ENCODE results near the gene CNTNAP2.
A peak's percentile ranks its signal among the peaks of the same experiment; 100 is the strongest.

CNTNAP2 gene

DNA sequence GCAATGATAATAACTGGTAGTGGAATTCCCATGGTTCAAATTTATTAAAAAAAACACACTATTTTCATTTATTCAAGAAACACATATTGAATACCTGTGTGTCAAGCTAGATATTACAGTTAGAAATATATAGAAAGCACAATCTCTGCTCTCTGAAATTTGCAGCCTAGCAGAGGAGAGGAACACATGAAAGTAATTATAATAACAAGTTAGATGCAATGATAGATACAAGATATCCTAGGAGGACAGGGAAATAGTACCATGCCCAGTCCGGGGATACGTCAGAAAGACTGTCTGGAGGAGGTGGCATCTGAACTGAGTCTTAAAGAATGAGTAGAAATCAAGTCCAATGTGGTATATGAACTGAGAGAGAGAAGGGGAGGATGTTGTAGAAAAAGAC is 1988.3 kb downstream of the CNTNAP2 start:
- ChIA-PET POLR2A (no interaction called here), CTCF (interaction anchor here (0.7 kb wide), 1 partner anchor 1085 kb away, joined by 3 read pairs; no protein-coding TSS in a partner anchor)
- DNase-seq (ENCODE audit: extremely low spot score), result no peak
- no peak for TF ChIP-seq NFRKB (IDR thresholded peaks at IDR 0.05)
- no peak for TF ChIP-seq ELF4 (IDR thresholded peaks at IDR 0.05)
- TF ChIP-seq L3MBTL2 (conservative IDR thresholded peaks at IDR 0.05), result no peak

GRCh38 chr7:148105853-148106252 is 1989.3 kb downstream of the CNTNAP2 start:
- DNase-seq (ENCODE audit: extremely low spot score), result no peak
- TF ChIP-seq BHLHE40 (IDR thresholded peaks at IDR 0.05; ENCODE audit: borderline replicate concordance) (no peak), SP1 (IDR thresholded peaks at IDR 0.05) (no peak), ARNT (IDR thresholded peaks at IDR 0.05) (no peak), LEF1 (IDR thresholded peaks at IDR 0.05; ENCODE audit: borderline replicate concordance) (no peak), ZNF384 (IDR thresholded peaks at IDR 0.05) (no peak), HDGF (IDR thresholded peaks at IDR 0.05; ENCODE audit: borderline replicate concordance) (no peak), FOXK2 (IDR thresholded peaks at IDR 0.05) (no peak), FOXM1 (IDR thresholded peaks at IDR 0.05; ENCODE audit: borderline replicate concordance) (no peak), FOXA1 (IDR thresholded peaks at IDR 0.05) (no peak), NFRKB (IDR thresholded peaks at IDR 0.05) (no peak), CTBP1 (IDR thresholded peaks at IDR 0.05; ENCODE audit: borderline replicate concordance) (no peak), TARDBP (IDR thresholded peaks at IDR 0.05) (no peak), ELF4 (IDR thresholded peaks at IDR 0.05) (no peak), L3MBTL2 (conservative IDR thresholded peaks at IDR 0.05) (no peak)
- TF ChIP-seq, protein P1, sequence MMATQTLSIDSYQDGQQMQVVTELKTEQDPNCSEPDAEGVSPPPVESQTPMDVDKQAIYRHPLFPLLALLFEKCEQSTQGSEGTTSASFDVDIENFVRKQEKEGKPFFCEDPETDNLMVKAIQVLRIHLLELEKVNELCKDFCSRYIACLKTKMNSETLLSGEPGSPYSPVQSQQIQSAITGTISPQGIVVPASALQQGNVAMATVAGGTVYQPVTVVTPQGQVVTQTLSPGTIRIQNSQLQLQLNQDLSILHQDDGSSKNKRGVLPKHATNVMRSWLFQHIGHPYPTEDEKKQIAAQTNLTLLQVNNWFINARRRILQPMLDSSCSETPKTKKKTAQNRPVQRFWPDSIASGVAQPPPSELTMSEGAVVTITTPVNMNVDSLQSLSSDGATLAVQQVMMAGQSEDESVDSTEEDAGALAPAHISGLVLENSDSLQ (IDR thresholded peaks at IDR 0.05), result no peak
- POLR2A ChIA-PET, result no interaction called here
- CTCF ChIA-PET, result no interaction called here

DNA sequence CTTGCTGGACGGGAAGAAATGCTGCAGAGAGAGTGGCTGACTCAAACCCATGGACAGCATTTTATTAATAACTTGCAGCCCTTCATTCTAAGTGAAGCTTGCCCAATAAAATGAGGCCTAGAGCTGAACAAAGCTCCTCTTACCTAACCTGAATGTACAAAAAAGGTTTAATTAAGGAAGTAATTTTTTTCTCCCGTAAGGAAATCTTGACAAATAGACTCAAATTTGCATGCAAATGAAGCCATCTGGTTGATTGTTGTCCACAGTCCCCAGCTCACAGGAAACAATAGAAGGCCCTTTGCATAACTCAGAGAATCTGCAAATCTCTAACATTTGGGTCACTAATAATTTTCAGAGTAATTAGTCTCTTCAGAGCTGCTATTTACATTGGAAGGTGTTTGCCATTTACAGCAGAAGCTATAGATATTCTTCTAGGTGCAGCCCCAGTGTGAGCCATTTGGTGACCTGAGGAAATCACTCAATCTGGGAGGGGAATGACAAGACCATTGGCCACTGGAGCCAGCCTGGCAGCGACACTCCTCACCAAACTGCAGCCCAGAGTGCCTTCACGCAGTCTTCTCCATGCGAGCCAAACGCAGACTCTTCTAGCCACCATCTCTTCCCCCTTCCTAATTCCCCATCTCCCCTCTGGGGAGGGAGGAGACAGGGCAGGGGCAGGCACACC is 1991.0 kb downstream of the CNTNAP2 start:
- POLR2A ChIA-PET, result no interaction called here
- TF ChIP-seq ELF4 (IDR thresholded peaks at IDR 0.05) (no peak), LEF1 (IDR thresholded peaks at IDR 0.05; ENCODE audit: borderline replicate concordance) (no peak), CTBP1 (IDR thresholded peaks at IDR 0.05; ENCODE audit: borderline replicate concordance) (no peak), L3MBTL2 (conservative IDR thresholded peaks at IDR 0.05) (no peak), FOXM1 (IDR thresholded peaks at IDR 0.05; ENCODE audit: borderline replicate concordance) (no peak), FOXK2 (IDR thresholded peaks at IDR 0.05) (no peak), TARDBP (IDR thresholded peaks at IDR 0.05) (no peak), HDGF (IDR thresholded peaks at IDR 0.05; ENCODE audit: borderline replicate concordance) (no peak), FOXA1 (IDR thresholded peaks at IDR 0.05) (no peak), SUZ12 (IDR thresholded peaks at IDR 0.05) (no peak), ARNT (IDR thresholded peaks at IDR 0.05) (no peak), BHLHE40 (IDR thresholded peaks at IDR 0.05; ENCODE audit: borderline replicate concordance) (no peak), SP1 (IDR thresholded peaks at IDR 0.05) (no peak), NFRKB (IDR thresholded peaks at IDR 0.05) (no peak), ZNF384 (IDR thresholded peaks at IDR 0.05) (no peak)
- TF ChIP-seq, protein P1 (IDR thresholded peaks at IDR 0.05), result no peak
- DNase-seq (ENCODE audit: extremely low spot score), result no peak
- CTCF ChIA-PET, result interaction anchor here (0.7 to 1.4 kb wide), 3 partner anchors 22 to 135 kb away, joined by 3 read pairs; no protein-coding TSS in a partner anchor

DNA sequence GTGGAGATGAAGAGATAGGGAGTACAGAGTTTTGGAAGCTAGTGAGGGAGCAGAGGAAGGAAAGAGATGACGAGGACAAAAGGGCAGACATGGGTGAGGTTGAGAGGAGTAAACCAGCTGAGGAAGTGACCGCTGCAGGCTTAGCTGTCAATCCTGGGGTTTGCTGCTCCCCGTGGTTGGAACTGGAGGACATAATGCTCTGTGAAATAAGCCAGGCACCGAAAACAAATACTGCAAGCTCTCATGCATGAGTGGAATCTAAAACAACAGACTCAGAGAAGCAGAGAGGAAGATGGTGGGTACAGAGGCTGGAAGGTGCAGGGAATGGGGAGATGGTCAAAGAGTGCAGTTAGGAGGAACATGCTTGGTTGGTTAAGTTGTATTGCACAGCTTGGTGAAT is 1991.8 kb downstream of the CNTNAP2 start:
- CTCF ChIA-PET, result interaction anchor here (0.7 kb wide), 1 partner anchor 134 kb away, joined by 3 read pairs; no protein-coding TSS in a partner anchor
- POLR2A ChIA-PET, result no interaction called here
- no peak for DNase-seq (ENCODE audit: extremely low spot score)
- TF ChIP-seq SUZ12 (IDR thresholded peaks at IDR 0.05) (no peak), BHLHE40 (IDR thresholded peaks at IDR 0.05; ENCODE audit: borderline replicate concordance) (no peak), CTBP1 (IDR thresholded peaks at IDR 0.05; ENCODE audit: borderline replicate concordance) (no peak), L3MBTL2 (conservative IDR thresholded peaks at IDR 0.05) (no peak), ELF4 (IDR thresholded peaks at IDR 0.05) (no peak), LEF1 (IDR thresholded peaks at IDR 0.05; ENCODE audit: borderline replicate concordance) (no peak)

DNA sequence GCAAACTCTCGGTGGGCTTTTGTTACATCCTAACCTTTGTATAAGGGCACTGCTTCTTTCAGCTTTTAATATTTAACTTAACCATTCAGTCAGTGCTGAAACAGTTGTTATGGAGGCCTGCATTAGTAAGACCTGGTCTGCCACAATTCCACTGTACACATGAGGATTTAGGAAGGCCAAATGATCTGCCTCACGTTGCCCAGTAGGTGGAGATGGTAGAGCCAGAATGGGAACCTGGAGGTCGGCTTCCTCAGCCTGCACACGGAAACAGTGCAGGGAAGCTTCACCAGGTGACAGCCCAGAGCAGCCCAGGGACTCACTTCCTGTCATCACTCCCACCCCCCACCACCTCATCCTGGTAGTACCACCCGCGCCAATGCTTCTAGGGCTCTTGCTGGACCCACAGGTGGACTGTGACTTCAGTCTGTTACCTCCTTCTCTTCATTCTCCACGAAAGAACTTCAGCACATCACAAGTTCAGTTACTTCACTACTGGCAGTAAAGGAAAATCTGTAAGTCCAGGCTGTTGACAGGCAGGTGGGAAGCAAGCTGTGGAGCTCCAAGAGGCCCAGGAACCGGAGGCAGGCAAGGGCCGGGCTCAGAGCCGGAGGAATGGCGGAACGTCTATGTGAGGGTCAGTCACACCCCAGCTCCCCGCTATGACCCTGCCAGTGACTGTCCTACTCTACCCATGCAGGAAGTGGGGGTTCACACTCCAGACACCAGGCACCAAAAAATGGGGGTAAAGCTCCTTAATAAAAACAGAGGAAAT is 1993.7 kb downstream of the CNTNAP2 start:
- CTCF ChIA-PET, result interaction anchor here (0.6 kb wide), 1 partner anchor 17 kb away, joined by 3 read pairs; no protein-coding TSS in a partner anchor
- POLR2A ChIA-PET, result no interaction called here
- TF ChIP-seq CTBP1 (IDR thresholded peaks at IDR 0.05; ENCODE audit: borderline replicate concordance) (no peak), FOXM1 (IDR thresholded peaks at IDR 0.05; ENCODE audit: borderline replicate concordance) (no peak), ARNT (IDR thresholded peaks at IDR 0.05) (no peak), FOXK2 (IDR thresholded peaks at IDR 0.05) (no peak), LEF1 (IDR thresholded peaks at IDR 0.05; ENCODE audit: borderline replicate concordance) (no peak), HDGF (IDR thresholded peaks at IDR 0.05; ENCODE audit: borderline replicate concordance) (no peak), TARDBP (IDR thresholded peaks at IDR 0.05) (no peak), FOXA1 (IDR thresholded peaks at IDR 0.05) (no peak), ZNF384 (IDR thresholded peaks at IDR 0.05) (no peak), L3MBTL2 (conservative IDR thresholded peaks at IDR 0.05) (no peak), SP1 (IDR thresholded peaks at IDR 0.05) (no peak), ELF4 (IDR thresholded peaks at IDR 0.05) (no peak), SUZ12 (IDR thresholded peaks at IDR 0.05) (no peak), BHLHE40 (IDR thresholded peaks at IDR 0.05; ENCODE audit: borderline replicate concordance) (no peak), NFRKB (IDR thresholded peaks at IDR 0.05) (no peak)
- TF ChIP-seq, protein P1 (IDR thresholded peaks at IDR 0.05), result no peak
- peak; percentile 59 for DNase-seq (ENCODE audit: extremely low spot score)
